ENCODE measurements around the gene WTIP.
"Not testable (repeated sequence)": the region's sequence is repeated elsewhere in the genome, so short reads cannot be mapped to it uniquely, and the experiment has no call there.

WTIP gene

DNA sequence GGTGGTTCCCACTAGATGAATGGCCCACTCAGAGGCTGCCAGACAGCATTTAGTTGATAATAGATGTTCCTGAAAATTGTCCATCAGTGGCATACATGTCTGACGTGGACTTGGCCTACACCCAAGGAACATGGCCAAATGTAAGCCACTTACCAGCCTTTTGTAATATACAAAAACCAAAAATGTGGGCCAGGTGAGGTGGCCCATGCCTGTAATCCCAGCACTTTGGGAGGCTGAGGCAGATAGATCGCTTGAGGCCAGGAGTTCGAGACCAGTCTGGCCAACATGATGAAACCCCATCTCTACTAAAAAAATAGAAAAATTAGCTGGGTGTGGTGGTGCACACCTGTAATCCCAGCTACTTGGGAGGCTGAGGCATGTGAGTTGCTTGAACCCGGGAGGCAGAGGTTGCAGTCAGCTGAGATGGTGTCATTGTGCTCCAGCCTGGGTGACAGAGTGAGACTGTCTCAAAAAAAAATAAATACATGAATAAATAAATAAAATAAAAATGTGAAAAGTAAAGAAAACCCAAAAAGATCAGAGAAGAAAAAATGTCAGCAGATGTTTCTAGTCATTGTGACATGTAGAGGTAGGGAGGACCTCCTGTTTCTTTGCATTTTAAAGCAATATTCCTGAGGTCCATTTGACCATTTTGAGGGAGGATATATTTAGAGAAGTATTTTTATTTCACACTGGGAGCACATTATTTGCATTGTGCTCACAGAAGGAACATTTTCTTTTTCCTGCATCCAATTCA lies 7.1 kb upstream of the WTIP start:
- TF ChIP-seq, protein P1, sequence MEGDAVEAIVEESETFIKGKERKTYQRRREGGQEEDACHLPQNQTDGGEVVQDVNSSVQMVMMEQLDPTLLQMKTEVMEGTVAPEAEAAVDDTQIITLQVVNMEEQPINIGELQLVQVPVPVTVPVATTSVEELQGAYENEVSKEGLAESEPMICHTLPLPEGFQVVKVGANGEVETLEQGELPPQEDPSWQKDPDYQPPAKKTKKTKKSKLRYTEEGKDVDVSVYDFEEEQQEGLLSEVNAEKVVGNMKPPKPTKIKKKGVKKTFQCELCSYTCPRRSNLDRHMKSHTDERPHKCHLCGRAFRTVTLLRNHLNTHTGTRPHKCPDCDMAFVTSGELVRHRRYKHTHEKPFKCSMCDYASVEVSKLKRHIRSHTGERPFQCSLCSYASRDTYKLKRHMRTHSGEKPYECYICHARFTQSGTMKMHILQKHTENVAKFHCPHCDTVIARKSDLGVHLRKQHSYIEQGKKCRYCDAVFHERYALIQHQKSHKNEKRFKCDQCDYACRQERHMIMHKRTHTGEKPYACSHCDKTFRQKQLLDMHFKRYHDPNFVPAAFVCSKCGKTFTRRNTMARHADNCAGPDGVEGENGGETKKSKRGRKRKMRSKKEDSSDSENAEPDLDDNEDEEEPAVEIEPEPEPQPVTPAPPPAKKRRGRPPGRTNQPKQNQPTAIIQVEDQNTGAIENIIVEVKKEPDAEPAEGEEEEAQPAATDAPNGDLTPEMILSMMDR (IDR thresholded peaks at IDR 0.05; ENCODE audit: borderline replicate concordance, insufficient read depth, low read depth, low read length), result no peak
- no peak overlapping the region for H3K4me3 ChIP-seq (ENCODE audit: low read depth, low read length)

DNA sequence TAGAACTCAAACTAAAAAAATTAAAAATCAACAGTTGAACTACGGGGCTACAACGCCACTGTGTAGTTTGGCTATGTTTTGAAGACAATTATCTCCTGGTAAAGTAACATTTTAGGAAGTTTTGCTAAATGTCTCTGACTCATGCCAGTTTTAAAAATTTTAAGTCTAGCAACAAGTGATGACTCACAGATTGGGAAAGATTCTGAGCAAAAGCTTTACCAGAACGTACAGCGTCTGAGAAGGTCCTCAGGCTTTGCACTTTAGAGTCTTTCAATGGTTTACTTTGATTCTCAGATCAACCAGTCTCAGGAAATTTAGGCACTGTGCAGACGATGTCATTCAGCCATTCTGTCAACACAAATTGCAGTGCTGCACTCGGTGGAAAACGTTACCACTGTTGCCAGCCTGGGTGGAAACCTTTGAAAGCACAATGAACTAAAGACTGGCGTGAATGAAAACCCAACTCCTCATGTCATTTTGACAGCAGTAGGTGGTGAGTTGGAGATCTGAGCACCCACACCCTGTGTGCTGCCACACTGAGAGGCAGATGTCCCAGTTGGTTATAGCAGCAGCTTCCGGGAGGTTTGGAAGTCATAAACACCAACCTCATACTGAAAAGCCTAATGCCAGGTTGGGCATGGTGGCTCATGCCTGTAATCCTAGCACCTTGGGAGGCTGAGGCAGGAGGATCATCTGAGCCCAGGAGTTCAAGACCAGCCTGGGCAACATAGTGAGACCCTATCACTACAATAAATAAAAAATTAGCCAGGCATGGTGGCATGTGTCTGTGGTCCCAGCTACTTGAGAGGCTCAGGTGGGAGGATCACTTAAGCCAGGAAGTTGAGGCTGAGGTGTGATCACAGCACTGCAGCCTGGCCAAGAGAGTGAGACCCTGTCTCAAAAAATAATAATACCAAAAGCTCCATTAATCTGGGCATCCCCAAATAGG lies 6.3 kb upstream of the WTIP start:
- H3K4me3 ChIP-seq (ENCODE audit: low read depth, low read length), result no peak overlapping the region
- TF ChIP-seq, protein P1 (IDR thresholded peaks at IDR 0.05; ENCODE audit: borderline replicate concordance, insufficient read depth, low read depth, low read length), result no peak

DNA sequence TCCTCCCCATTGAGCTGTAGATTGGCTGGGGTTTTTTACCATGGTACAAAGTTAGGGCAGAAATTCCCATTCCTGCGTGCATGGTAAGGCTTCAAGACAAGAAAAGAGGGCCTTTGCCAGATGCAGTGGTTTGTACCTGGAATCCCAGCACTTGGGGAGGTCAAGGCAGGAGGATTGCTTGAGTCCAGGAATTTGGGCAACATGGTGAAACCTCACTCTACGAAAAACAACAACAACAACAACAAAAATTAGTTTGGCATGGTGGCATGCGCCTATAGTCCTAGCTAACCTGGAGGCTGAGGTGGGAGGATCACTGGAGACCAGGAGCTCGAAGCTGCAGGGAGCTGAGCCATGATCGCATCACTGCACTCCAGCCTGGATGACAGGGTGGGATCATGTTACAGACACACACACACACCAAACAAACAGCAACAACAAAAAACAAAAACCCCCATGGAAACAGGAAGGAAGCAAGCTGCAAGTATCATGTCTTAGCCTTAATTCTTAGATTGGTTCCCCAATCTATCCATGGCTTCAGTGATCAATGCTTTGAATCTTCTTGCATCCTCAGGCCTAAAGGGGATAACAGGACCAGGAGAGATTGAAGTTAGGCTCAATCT lies 5.5 kb upstream of the WTIP start:
- TF ChIP-seq, protein P1 (IDR thresholded peaks at IDR 0.05; ENCODE audit: borderline replicate concordance, insufficient read depth, low read depth, low read length), result no peak

DNA sequence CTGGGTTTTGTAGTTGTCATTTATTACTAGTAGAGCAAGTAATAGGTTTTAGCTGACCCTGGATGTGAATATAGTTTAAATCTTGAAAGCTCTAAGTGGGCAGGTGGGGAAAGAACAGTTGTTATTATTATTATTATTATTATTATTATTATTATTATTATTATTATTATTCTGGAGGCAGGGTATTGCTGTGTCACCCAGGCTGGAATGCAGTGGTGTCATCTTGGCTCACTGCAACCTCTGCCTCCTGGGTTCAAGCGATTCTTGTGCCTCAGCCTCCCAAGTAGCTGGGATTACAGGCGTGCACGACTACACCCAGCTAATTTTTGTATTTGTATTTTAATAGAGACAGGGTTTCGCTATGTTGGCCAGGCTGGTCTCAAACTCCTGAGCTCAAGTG lies 3.1 kb upstream of the WTIP start:
- H3K4me3 ChIP-seq (ENCODE audit: low read depth, low read length), result not testable (repeated sequence)

More for the DNA sequence above, 5.5 kb upstream of the WTIP start:
- no peak overlapping the region for H3K4me3 ChIP-seq (ENCODE audit: low read depth, low read length)

DNA sequence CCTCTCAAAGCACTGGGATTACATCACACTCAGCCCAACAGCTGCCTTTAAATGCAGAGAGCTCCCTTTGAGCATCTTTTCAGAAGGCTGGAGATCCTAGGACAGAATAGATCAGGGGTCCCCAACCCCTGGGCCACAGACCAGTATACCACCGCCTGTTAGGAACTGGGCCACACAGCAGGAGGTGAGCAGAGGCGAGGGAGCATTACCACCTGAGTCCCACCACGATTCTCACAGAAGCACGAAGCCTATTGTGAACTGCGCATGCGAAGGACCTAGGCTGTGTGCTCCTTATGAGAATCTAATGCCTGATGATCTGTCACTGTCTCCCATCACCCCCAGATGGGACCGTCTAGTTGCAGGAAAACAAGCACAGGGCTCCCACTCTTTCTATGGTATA lies 2.2 kb upstream of the WTIP start:
- TF ChIP-seq, protein P1 (IDR thresholded peaks at IDR 0.05; ENCODE audit: borderline replicate concordance, insufficient read depth, low read depth, low read length), result no peak

DNA sequence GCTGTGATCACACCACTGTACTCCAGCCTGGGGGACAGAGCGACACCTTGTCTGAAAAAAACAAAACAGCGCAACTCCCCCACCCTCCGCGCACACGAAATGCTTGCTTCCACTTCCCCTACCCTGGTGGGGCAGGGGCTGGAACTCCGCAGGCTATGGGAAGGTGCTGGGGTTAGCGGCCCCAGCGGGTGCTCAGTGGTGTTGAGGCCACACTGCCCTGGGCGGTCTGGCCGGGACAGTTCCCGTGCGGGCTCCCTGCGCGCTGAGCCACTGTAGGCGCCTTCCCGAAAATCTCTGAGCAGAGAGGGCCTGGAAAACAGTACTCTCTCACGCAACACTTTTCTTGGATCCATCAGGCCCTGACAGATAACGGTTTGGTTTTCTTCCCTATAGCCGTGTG lies 1.1 kb upstream of the WTIP start:
- H3K4me3 ChIP-seq (ENCODE audit: low read depth, low read length), result no peak overlapping the region
- TF ChIP-seq, protein P1 (IDR thresholded peaks at IDR 0.05; ENCODE audit: borderline replicate concordance, insufficient read depth, low read depth, low read length), result no peak

More for the DNA sequence above, 2.2 kb upstream of the WTIP start:
- no peak overlapping the region for H3K4me3 ChIP-seq (ENCODE audit: low read depth, low read length)

DNA sequence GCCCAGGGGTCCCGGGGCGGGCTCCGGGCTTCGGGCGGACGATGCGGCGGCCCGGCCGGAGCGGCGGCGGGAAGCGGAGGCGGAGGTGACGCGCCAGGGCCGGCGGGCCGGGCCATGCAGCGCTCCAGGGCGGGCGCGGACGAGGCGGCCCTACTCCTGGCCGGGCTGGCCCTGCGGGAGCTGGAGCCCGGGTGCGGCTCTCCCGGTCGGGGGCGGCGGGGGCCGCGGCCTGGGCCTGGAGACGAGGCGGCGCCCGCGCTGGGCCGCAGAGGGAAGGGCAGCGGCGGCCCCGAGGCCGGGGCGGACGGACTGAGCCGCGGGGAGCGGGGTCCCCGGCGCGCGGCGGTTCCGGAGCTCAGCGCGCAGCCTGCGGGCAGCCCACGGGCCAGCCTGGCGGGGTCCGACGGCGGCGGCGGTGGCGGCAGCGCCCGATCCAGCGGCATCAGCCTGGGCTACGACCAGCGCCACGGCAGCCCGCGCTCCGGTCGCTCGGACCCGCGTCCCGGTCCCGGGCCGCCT lies 362 bp downstream of the WTIP start:
- TF ChIP-seq, protein P1 (IDR thresholded peaks at IDR 0.05; ENCODE audit: borderline replicate concordance, insufficient read depth, low read depth, low read length), result no peak
- no peak overlapping the region for H3K4me3 ChIP-seq (ENCODE audit: low read depth, low read length)
